Activated CD8-positive, alpha-beta memory T cell treated with anti-CD3 and anti-CD28 coated beads, Interleukin-2, amount 50 U/mL, for 1 hour (primary cell): Measurements from ENCODE around the gene RPL32.

Source experiments
- DNase-seq: peaks from one replicate; pipeline ENCODE4 v3.0.0-alpha.2; 2020; ENCODE audit errors: extremely low read depth

Gene RPL32

GRCh38 chr3:12832350-12833221 lies 8.8 kb downstream of the RPL32 start:
- DNase-seq = no peak

GRCh38 chr3:12831301-12831866 lies 10.0 kb downstream of the RPL32 start:
- no peak for DNase-seq

- no peak for DNase-seq
These were observed 10.6 kb downstream of the RPL32 start for GRCh38 chr3:12830785-12831156.

- no peak for DNase-seq
These were observed 11.2 kb downstream of the RPL32 start for GRCh38 chr3:12829886-12830784.

GRCh38 chr3:12829404-12829803 lies 12.0 kb downstream of the RPL32 start:
- no peak for DNase-seq

- no peak for DNase-seq
These were observed 12.6 kb downstream of the RPL32 start for GRCh38 chr3:12828751-12829150.

GRCh38 chr3:12825156-12825555 lies 16.2 kb downstream of the RPL32 start:
- no peak for DNase-seq

- DNase-seq = no peak
These were observed 17.1 kb downstream of the RPL32 start for GRCh38 chr3:12824299-12824698.

GRCh38 chr3:12822725-12823373 lies 18.5 kb downstream of the RPL32 start:
- no peak for DNase-seq

- no peak for DNase-seq
These were observed 22.6 kb downstream of the RPL32 start for GRCh38 chr3:12818773-12819172.

GRCh38 chr3:12818273-12818672 lies 23.1 kb downstream of the RPL32 start:
- DNase-seq = no peak

- DNase-seq = no peak
These were observed 24.0 kb downstream of the RPL32 start for GRCh38 chr3:12817343-12817710.

- no peak for DNase-seq
These were observed 24.6 kb downstream of the RPL32 start for GRCh38 chr3:12816521-12817342.

- DNase-seq = no peak
These were observed 25.6 kb downstream of the RPL32 start for GRCh38 chr3:12815719-12816118.

- no peak for DNase-seq
These were observed 26.3 kb downstream of the RPL32 start for GRCh38 chr3:12815078-12815477.

GRCh38 chr3:12813967-12814366 lies 27.4 kb downstream of the RPL32 start:
- no peak for DNase-seq

- no peak for DNase-seq
These were observed 28.6 kb downstream of the RPL32 start for GRCh38 chr3:12812812-12813211.

- no peak for DNase-seq
These were observed 30.4 kb downstream of the RPL32 start for GRCh38 chr3:12810961-12811360.

GRCh38 chr3:12810013-12810780 lies 31.2 kb downstream of the RPL32 start:
- peak; percentile 90 for DNase-seq

- no peak for DNase-seq
These were observed 31.9 kb downstream of the RPL32 start for GRCh38 chr3:12809435-12809834.
